ENCODE measurements around the gene GIPC3.

The GIPC3 gene

GRCh38 chr19:3638208-3639193, 53.2 kb downstream of the GIPC3 start:
- no peak for DNase-seq (ENCODE audit: low read depth)

- no peak for DNase-seq (ENCODE audit: low read depth)
Observed at GRCh38 chr19:3639479-3639878, 54.2 kb downstream of the GIPC3 start.

GRCh38 chr19:3641515-3642269, 56.4 kb downstream of the GIPC3 start:
- no peak for DNase-seq (ENCODE audit: low read depth)

GRCh38 chr19:3642296-3642695, 57.0 kb downstream of the GIPC3 start:
- DNase-seq (ENCODE audit: low read depth): no peak
